Tibial artery (tissue), 4 donors: ENCODE results near the gene CIAO2A.

Experiments used
- DNase-seq, 2 donors: peaks; one replicate each; pipeline ENCODE4 v3.0.0-alpha.2; 2019
- H3K27ac ChIP-seq, 2 donors: fragments of 200-600 bp; sonication (generic) in 1 of 2; 1 replicate in 1 of 2; 2 replicates in 1 of 2; pipeline ENCODE4 v1.5.1; 2018 to 2019; ENCODE audit warnings: mild to moderate bottlenecking in 1 of 2
- H3K27me3 ChIP-seq, 2 donors: fragments of 200-600 bp; sonication (generic) in 1 of 2; one replicate each; pipeline versions ENCODE4 v1.5.1 to v1.6.0; 2016 to 2019
- H3K36me3 ChIP-seq, 3 donors: fragments of 200-600 bp; sonication (generic) in 2 of 3; one replicate each; pipeline ENCODE4 v1.5.1; 2016 to 2019; ENCODE audit warnings: mild to moderate bottlenecking in 2 of 3
- H3K4me1 ChIP-seq, 4 donors: fragments of 200-600 bp; sonication (generic) in 2 of 4; 1 replicate in 3 of 4; 2 replicates in 1 of 4; pipeline ENCODE4 v1.5.1; 2016 to 2019
- H3K4me3 ChIP-seq, 2 donors: fragments of 200-600 bp; sonication (generic) in 1 of 2; 1 replicate in 1 of 2; 2 replicates in 1 of 2; pipeline ENCODE4 v1.5.1; 2018 to 2019; ENCODE audit warnings: mild to moderate bottlenecking in 2 of 2
- H3K9me3 ChIP-seq, 3 donors: fragments of 200-600 bp; sonication (generic) in 1 of 3; one replicate each; pipeline ENCODE4 v1.5.1; 2016 to 2019
- intact Hi-C: fragments of 100-400 bp; cut with DNase I; formaldehyde crosslinking; loops from one replicate; pipeline ENCODE4 v1.15.0; 2023; ENCODE audit warnings: low total_unique reads
- TF ChIP-seq, protein P1 (sequence below), 2 experiments: fragments of 200-600 bp in 1 of 2; fragments of 450-650 bp in 1 of 2; IDR thresholded peaks; one replicate each; pipeline ENCODE4 v1.5.1; 2017 to 2019; ENCODE audit warnings: antibody characterized with exemption in 2 of 2, mild to moderate bottlenecking in 1 of 2, moderate library complexity in 1 of 2

Gene CIAO2A

GRCh38 chr15:64029633-64030032, 64.0 kb downstream of the CIAO2A start:
- no peaks in the 10 kb centered on the region for H3K27me3 ChIP-seq
- H3K36me3 ChIP-seq, result no peaks in the 10 kb centered on the region
- intact Hi-C loops, result no loop called here
- H3K27ac ChIP-seq, result no peak overlapping the region
- no peak for DNase-seq
- H3K9me3 ChIP-seq, result no peaks in the 10 kb centered on the region
- H3K4me3 ChIP-seq, result no peak overlapping the region
- TF ChIP-seq, protein P1, sequence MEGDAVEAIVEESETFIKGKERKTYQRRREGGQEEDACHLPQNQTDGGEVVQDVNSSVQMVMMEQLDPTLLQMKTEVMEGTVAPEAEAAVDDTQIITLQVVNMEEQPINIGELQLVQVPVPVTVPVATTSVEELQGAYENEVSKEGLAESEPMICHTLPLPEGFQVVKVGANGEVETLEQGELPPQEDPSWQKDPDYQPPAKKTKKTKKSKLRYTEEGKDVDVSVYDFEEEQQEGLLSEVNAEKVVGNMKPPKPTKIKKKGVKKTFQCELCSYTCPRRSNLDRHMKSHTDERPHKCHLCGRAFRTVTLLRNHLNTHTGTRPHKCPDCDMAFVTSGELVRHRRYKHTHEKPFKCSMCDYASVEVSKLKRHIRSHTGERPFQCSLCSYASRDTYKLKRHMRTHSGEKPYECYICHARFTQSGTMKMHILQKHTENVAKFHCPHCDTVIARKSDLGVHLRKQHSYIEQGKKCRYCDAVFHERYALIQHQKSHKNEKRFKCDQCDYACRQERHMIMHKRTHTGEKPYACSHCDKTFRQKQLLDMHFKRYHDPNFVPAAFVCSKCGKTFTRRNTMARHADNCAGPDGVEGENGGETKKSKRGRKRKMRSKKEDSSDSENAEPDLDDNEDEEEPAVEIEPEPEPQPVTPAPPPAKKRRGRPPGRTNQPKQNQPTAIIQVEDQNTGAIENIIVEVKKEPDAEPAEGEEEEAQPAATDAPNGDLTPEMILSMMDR (IDR thresholded peaks at IDR 0.05), result no peak
- no peaks in the 10 kb centered on the region for H3K4me1 ChIP-seq

- no peak overlapping the region for H3K27ac ChIP-seq
- DNase-seq, result no peak
- no peaks in the 10 kb centered on the region for H3K27me3 ChIP-seq
- no peak overlapping the region for H3K4me3 ChIP-seq
- TF ChIP-seq, protein P1 (IDR thresholded peaks at IDR 0.05), result no peak
- H3K36me3 ChIP-seq, result no peaks in the 10 kb centered on the region
- intact Hi-C loops, result no loop called here
- no peaks in the 10 kb centered on the region for H3K4me1 ChIP-seq
- H3K9me3 ChIP-seq, result no peaks in the 10 kb centered on the region
Observed at GRCh38 chr15:64029110-64029509, 64.5 kb downstream of the CIAO2A start.

DNA sequence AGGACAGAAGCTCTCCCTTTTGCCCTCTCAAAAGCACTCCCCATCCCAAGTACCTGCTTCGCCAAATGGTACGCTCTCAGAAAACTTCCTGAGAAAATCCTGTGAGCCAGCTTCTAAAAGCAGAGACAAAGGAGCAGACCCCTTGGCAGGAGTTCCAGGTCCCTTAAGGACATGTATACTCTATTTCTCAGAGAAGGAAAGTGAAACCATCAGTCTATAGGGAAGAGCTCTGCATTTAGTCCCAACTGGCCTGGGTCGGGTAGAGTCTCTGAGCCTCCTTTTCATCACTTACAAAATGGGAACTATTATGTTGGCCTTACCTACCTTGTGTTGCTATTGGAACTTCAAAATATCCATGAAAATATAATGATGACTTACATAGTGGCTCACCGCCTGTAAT, 67.0 kb downstream of the CIAO2A start:
- H3K4me3 ChIP-seq, result no peak overlapping the region
- H3K27me3 ChIP-seq, result no peaks in the 10 kb centered on the region
- H3K9me3 ChIP-seq, result no peaks in the 10 kb centered on the region
- intact Hi-C loops, result no loop called here
- H3K4me1 ChIP-seq, result no peaks in the 10 kb centered on the region
- H3K27ac ChIP-seq, result no peak overlapping the region
- no peaks in the 10 kb centered on the region for H3K36me3 ChIP-seq
- TF ChIP-seq, protein P1 (IDR thresholded peaks at IDR 0.05), result no peak
- no peak for DNase-seq

DNA sequence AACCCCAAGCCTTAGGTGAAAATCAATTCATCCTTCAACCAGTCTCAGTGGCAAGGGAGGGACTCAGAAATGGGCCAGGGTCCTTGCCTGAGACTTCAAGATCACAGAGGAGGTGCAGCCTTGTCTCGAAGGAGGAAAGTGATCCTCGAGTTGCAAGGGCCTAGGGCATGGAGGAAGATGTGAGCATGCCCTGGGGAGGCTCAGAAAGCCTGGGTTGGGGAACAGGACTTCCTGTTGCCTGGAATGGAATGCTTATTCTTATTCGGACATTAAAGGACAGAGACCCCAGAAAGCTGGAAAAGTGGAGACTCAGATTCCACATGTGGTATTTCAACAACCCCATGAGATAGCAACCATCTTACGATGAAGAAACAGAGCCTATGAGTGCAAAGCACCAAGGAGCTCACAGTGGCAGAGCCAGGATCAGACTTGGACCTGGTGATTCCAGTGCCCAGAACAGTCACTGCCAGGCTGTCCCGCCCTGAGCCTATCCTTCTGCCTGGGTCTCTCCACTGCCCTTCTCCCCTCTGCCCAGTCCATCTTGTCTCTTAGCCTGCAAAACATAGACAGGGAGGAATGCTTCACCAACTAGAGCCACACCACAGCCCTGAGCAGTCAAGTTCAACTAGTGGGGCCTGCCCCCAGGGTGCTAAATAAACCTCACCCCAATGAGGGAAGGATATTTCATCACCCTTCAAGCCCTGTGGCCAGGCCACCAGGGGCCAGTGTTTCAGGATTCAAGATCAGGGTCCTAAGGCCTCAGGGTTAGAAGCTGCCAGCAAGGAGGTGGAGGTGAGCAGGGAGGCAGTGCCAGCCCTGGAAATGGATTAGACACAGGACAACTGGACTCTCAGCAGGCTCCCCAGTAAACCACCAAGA, 69.2 kb downstream of the CIAO2A start:
- no peaks in the 10 kb centered on the region for H3K27me3 ChIP-seq
- H3K4me1 ChIP-seq, result no peaks in the 10 kb centered on the region
- DNase-seq, result no peak
- H3K9me3 ChIP-seq, result no peaks in the 10 kb centered on the region
- H3K27ac ChIP-seq, result no peak overlapping the region
- TF ChIP-seq, protein P1 (IDR thresholded peaks at IDR 0.05), result no peak
- intact Hi-C loops, result no loop called here
- H3K4me3 ChIP-seq, result no peak overlapping the region
- H3K36me3 ChIP-seq, result no peaks in the 10 kb centered on the region

- Histone ChIP-seq H3K36me3 (no peaks in the 10 kb centered on the region), H3K27ac (no peak overlapping the region), H3K9me3 (no peaks in the 10 kb centered on the region), H3K4me3 (no peak overlapping the region), H3K4me1 (peaks cover 0 to 5% (median 0%) of the 10 kb centered on the region in 4 donors), H3K27me3 (no peaks in the 10 kb centered on the region)
- TF ChIP-seq, protein P1 (IDR thresholded peaks at IDR 0.05), result no peak
- DNase-seq, result no peak
- intact Hi-C loops, result no loop called here
Observed at GRCh38 chr15:64023220-64023619, 70.4 kb downstream of the CIAO2A start.
